HG03565 (cell line): ENCODE data around the gene SNAP23.
A peak's percentile ranks its signal among the peaks of the same experiment; 100 is the strongest.
"Not testable (repeated sequence)": the region's sequence is repeated elsewhere in the genome, so short reads cannot be mapped to it uniquely, and the experiment has no call there.

Experiments used
- ATAC-seq: cut with Tn5 transposase; IDR thresholded peaks from one replicate; pipeline ENCODE4 v1.9.1; 2021; ENCODE audit warnings: mild to moderate bottlenecking, moderate library complexity; ENCODE audit not compliant: unreplicated experiment

Gene SNAP23

GRCh38 chr15:42556550-42557207 is 61.2 kb downstream of the SNAP23 start:
- ATAC-seq, result not testable (repeated sequence)

- ATAC-seq, result no peak
Measured at GRCh38 chr15:42558739-42559138, 63.3 kb downstream of the SNAP23 start.

- ATAC-seq, result peak; percentile 87
Measured at GRCh38 chr15:42575188-42576039, 80.0 kb downstream of the SNAP23 start, which contains the start of gene STARD9. Gene STARD9 (plus strand): TSS chr15:42575606. CDS start chr15:42575716, 110 bp downstream.

- ATAC-seq, result no peak
Measured at GRCh38 chr15:42576040-42576594, 80.7 kb downstream of the SNAP23 start.

GRCh38 chr15:42576776-42577175 is 81.3 kb downstream of the SNAP23 start:
- no peak for ATAC-seq

- no peak for ATAC-seq
Measured at GRCh38 chr15:42577514-42578031, 82.1 kb downstream of the SNAP23 start.

- no peak for ATAC-seq
Measured at GRCh38 chr15:42578984-42579537, 83.6 kb downstream of the SNAP23 start.

- ATAC-seq, result peak; percentile 57
Measured at GRCh38 chr15:42581272-42581730, 85.9 kb downstream of the SNAP23 start.
